NCI-H2171 treated with DMSO at 0.1 percent for 48 hours (cell line): ENCODE measurements around the gene TP53I11.

Experiments used
- DNase-seq: peaks from one replicate; lab custom pipeline; 2025; lab: John Stamatoyannopoulos, UW

Gene TP53I11

DNA sequence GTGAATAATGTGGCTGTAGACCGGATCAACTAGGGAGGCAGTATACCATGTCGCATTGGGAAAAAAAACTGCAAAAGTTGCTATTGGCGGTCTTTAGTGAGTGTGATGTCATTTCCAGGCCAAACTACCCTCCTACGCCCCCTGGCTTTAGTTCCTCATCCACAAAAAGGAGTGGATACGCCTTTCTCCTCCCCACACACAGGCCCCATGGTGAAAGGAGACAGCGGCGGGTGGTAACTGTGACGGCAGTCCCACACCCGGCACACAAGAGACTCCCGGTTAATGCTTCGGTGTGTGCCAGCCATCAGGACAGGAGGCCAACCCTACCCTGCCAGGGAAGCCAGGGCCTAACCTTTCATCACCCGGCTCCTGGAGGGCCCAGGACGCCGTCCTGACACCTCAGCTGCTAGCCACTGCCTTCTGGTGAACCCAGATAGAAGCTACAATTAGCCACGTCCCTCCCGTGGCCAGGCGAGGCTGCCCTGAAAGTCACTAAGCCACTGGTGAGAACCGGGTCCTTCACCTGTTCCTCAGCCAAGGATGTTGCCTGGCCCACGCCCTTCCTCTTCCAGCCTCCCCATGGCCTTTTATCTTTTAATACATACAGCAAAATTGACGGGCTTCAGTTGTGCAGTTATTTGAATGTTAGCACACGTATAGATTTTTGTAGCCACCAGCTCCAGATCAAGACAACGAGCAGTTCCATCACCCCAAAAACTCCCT, 10.8 kb downstream of the TP53I11 start:
- no peak for DNase-seq

DNA sequence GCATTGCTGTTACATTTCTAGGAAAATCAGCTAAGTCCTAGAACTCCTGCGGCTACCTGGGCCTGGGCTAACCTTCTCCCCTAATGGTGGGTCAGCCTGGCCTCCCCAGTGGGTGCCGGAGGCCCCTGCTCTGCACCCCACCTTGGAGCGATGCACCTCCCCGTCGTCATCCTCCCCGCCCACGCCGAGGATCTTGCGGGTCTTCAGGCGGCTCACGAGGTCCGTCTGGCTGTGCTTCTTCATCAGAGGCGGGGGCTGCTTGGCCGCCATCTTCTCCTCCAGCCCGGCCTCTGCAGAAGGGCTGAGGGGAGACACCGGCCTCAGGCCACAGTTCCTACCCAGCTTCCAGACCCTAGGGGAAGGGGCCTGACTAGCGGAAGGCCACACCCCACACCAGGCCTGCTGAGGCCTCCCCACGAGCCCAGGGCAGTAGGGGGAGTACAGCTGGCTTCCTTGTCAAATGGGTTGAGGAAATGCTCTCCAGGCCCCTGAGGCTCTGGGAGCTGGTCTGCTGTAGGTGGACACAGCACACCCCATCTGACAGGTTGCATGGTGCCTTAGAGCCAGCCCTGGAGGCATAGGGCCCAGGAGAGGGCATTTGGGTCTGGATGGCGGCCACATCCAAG, 12.5 kb downstream of the TP53I11 start:
- no peak for DNase-seq

DNA sequence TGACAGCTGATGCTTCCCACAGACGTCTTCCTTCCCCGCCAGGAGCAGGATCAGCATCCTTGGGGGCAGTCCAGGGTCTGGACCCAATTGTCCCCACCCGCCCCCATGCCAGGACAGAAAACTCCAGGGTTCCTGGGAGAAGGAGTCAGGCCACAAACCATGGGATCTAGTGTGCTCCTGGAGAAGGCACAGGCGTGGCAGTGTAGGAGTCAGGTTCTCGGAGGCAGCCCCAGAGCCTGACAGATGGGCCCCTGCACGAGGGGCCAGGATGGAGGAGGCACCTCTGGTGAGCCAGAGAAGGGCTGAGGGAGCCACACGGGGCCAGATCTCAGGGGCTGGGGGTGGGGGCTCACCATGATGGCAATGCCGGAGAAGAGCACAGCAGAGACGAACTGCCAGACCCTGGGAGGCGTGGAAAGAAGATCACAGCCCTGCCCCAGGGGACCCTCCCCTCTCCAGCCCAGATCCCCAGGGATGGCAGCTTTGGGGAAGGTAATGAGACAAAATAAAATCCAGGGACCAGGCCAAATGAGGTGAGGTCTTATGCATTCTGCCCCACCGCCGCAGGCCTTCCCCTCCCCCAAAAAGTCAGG, 13.6 kb downstream of the TP53I11 start:
- DNase-seq: peak; percentile 94

DNA sequence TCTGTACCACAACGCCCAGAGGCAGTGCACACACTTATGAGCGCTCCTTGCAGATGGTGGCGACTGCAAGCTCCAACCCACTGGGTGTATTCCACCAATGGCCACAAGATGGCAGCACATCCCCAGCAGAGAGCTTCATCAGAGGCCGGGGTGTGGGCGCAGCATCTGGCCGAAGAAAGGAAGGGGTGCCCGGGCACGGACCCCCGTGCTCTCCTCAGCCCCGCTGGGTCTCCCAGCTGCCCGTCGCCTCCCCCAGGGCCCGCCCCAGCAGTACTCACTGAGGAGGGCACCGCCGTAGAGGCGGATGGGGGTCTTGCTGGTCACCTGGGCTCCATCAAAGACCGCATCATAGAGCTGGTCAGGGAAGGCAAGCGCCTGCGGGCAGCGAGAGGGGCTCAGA, 14.2 kb downstream of the TP53I11 start:
- DNase-seq: peak; percentile 81

DNA sequence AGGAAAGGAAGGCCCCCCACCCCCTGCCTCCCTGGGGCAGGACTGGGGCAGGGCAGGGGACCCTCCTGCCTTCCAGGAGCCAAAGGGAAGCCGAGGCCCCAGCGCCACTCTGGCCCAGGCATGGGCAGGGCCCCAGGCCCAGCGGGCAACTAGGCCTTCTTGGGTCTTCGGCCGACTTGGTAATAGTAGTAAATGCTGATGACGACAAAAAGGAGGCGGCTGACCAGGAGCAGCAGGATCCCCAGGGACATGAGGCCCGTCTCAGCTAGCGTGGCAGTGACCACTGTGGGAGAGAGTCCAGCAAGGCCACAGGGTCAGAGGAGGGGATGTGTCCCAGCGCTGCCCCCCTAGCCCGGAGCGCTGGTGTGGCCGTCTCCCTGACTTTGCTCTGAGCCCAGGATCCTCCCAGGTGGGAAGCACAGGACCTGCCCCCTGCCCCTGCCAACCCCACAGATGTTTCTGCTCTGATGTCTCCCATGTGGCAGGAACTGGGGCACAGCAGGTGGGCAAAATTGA, 15.9 kb downstream of the TP53I11 start:
- no peak for DNase-seq

DNA sequence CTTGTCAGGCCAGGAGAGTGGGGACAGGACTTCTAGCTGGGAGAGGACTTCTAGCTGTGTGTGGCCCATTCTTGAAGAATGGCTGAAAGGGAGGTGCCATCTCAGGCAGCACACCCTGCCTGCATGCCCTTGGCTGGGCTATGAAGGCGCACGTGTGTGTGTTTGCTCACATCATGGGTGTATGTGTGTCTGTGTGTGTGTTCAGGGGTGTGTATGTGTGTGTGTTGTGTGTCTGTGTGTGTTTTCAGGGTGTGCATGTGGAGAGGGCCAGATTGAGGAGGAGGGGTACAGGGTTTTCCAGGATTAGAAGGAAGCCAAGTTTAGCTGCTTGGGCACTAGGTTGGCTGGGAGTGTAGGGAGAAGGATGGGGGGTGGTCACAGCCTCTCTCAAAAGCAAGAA, 16.6 kb downstream of the TP53I11 start:
- no peak for DNase-seq

DNA sequence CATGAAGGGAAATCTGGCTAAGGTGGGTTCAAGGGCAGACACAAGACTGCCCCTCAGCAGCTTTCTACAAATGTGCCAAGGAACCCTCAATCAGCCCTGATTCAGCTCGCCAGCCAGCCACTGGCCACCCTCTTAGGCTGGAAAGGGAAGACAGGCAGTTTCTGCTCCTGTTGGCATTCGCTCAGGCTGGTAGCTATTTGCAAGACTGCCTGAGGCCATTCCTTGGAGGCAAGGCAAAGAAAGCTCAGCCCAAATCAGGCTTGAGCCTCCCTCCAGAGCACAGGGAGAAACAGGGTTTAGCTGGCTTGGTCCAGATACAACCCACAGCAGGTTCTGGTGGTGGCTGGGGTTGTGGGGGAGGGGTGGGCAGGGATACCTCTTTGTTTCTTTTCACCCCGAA, 19.2 kb downstream of the TP53I11 start:
- DNase-seq: peak; percentile 25

DNA sequence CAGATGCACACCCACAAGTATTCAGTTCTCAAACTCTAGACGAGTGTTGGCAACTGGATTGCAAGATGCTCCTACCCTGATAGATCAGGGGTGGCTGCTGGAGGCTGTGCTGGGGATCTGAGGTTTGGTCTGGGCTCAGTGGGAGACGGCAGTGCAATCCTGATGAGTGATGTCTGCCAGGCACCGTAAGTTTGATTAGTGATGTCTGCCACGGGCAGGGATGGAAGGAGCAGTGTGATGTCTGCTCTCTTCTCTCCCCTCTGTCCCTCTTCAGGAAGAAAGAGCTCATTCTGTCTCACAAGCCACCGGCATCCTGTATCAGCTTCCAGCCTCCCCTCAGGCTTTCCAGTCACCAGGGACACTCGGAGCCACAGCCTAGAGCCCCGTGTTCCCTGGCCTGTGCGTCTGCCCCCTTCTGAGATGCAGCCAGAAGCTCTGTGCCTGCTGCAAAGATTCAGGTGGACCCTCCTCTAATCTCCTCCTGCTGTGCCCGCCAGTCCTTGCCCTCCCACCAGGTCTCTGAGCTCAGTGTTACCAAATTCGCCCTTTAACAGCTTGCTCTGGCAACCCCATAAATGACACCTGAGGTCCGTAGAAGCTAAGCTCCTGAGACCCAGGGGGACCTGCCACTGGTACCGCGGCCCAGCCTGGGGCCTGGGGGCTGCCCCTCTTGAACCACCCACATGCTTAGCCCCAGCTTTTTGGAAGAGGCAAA, 19.9 kb downstream of the TP53I11 start:
- peak; percentile 71 for DNase-seq

DNA sequence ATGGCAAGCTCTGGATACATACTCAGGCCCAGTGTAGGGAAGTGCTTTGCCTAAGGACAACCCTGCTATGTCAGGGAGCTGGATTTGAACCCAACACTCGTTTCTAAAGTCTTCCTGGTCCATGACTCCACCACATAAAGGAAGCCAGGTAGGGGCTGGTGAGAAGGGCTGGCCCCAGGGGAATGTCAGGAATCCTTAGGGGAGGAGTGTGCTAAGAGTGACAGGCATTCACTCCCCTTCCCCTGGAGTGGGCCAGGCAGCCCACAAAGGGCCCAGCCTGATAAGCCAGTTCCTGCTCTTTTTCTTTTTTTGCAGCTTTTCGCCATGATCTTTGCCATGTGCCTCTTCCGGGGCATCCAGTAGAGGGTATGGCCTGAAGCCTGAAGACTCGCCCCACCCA, 21.9 kb downstream of the TP53I11 start:
- DNase-seq: no peak

DNA sequence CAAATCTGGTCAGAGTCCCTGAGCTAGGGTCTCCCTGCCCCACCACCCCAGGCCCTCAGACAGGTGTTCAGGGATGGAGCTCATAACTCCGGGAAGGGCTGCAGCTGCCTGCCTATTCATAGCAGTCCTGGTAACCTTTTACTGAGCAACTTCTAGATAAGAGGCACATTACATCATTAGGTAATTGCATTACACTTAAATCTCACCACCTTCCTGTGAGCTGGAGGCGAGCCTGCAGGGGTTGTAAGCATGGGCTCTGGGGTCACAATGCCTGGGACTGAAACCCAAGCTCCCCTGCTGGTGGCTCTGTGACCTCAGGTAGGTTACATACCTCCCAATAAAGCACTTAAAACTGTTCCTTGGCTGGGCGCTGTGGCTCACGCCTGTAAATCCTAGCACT, 22.5 kb downstream of the TP53I11 start:
- DNase-seq: no peak

DNA sequence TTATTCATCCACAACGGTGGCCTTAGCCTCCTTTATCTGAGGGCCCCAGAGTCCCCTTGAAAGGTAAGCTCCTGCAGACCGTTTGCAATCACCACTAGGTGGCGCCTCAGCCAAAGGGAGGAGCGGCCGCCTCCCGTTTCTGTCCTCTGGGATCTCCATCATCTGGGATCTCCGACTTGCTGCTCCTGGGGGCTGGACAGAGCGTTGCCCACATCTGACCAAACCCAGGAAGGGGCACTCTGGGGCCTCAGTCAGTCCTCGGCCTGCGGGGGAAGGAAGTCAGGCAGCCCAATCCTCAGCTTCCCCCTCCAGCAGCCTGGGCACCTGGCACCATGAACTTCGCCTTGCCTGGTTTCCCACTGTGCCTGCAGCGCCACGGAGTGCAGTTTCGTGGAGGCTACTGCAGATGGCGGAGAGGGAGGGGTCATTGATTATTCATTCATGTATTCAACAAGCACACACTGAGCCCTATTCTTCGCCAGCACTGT, 23.5 kb downstream of the TP53I11 start:
- DNase-seq: peak; percentile 80

DNA sequence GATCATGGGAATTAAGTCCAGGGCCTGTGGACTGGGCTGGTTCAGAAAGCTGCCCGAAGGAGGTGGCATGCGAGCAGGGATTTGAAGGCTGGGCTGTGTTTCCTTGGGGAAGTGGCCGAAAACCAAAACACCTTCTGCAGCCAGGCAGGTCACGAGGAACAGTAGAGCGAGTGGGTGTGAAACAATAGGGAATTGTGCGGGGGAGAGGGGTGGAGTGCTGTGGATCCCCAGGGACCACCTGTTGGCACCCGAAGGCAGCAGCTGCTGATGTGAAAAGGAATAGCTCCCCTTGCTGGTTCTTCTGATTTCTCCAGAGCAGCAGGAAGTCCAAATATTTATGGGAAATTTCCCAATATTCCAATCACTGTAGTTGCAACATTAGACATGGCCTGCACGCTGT, 24.6 kb downstream of the TP53I11 start:
- DNase-seq: peak; percentile 79

DNA sequence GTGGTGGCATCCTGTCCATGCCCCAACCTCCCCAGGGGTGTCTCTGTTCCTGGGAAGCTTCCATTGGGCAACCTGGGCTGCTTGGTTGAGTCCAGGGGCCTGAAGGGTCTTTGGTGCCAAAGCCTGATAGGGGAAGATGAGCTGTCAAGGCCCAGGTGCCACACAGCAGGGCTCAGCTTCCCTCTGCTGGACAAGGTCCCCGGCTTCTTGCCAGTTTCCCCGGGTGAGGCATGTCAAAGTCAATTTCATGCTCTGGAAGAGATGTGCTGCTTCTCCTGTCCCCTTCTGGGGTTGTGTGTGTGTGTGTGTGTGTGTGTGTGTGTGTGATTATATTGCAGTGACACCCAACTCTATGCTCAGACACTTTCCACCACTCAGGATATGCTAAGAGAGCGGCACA, 26.9 kb downstream of the TP53I11 start:
- DNase-seq: no peak

DNA sequence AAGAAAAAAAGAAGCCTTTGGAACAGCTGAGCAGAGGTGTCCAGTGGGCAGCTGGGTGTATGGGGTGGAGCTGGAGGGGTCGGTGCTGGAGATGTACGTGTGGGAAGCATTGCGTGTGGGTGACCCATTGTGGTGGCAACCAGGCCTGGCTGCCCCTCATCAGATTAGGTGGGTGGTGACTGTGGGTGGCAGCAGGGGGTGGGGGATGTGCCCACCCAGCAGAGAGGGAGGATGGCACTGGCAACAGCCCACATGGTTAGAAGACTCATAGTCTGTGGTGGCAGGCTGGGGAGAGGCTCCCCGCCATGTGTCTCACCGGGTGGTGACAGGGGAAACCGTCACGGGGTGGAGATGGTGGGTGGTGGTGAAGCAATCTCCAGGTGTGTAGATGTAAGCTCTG, 27.6 kb downstream of the TP53I11 start:
- DNase-seq: no peak

DNA sequence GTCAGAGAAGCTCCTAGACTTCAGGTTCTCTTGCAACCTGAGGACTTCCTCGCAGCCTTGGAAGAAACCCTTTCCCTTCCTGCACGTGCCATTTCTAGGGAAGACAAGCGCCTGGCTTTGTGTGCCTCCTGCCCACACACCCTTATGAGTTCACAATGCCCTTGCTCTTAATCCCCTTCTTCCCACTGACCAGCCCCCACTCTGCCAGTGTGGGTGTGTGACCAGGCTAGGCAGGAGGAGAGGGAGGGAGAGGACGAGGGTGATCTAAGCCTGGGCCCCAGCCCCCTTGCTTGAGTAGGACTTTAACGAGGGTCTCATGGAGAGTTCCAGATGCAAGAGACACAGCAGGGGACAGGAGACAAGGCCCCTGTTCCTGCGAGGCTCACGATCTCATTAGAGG, 30.2 kb downstream of the TP53I11 start:
- no peak for DNase-seq

DNA sequence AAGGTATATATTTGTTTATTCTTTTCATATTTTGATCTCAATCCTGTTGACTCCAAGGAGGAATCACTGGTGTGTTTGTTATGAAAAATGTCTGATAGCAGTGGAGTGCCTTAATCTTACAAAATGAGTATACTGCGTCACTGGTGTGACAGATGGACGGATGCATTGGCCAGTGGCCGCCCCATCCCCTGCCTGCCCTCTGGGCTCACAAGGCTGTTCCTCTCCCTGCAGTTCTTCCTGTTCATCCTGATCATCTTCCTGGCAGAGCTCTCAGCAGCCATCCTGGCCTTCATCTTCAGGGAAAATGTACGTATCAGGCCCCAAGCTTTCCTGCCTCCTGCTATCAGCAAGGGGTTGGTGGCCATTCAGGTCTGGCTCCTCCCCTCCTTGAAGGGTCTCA, 32.9 kb downstream of the TP53I11 start:
- DNase-seq: no peak

DNA sequence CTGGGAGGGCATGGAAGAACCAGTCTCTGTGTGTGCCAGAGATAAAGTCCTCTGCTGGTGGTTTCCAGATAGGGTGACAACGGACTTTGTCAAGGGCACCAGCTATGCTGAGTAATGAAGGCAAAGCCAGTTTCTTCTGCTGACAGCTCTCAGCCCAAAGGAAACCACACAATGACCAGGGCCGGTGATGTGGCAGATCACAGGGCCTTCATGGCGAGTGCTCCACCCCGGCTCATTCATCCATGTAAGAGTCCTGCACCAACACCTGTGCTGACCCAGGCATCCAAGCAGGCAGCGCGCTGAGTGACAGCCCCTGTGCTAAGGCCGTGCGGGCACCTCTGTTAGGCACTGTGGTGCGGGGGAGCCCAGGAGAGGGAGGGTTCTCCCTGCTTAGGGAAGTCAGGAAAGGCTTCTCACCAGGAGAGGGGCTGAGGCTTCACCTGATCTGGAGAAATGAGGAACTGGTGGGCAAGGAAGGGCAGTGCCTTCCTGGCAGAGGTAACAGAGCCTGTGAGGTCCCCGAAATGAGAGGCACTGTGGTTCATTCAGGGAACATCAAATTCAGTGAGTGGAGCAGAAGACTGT, 33.8 kb downstream of the TP53I11 start:
- DNase-seq: no peak

DNA sequence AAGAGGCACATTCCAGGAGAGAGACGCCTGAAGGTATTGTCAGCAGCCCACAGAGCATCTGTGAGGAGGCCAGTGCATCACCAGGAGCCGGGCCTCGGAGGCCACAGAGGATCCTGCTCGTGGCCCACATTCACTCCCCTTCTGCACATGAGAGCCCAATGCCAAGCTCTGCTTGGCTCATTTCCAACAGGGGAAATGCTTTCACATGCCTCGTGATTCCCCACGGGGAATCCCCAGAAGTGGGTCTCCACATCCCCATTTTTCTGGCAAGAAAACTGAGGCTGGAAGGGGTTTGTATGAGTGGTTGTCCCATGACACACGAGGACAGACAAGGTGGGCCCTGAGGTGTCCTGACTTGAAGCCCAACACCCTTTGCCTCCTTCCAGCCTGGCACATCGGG, 34.4 kb downstream of the TP53I11 start:
- DNase-seq: no peak

DNA sequence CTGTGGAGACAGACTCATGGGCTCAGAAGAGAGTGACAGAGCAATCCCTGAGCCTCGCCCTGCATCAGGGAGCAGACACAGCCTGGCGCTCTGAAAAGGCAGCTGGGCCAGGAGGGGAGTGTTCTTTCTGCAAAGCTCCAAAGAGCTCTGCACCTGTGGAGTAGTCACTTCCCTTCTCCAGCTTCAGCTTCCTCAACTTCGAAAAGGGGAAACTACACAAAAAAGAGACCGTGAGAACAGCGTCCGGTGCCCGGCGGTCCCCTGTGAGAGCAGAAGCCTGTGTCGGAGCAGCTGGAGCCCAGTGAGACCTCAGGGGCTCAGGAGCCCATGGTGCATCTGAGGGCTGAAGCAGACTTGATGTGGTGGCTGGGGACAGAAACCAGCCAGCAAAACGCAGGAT, 35.1 kb downstream of the TP53I11 start:
- DNase-seq: no peak

DNA sequence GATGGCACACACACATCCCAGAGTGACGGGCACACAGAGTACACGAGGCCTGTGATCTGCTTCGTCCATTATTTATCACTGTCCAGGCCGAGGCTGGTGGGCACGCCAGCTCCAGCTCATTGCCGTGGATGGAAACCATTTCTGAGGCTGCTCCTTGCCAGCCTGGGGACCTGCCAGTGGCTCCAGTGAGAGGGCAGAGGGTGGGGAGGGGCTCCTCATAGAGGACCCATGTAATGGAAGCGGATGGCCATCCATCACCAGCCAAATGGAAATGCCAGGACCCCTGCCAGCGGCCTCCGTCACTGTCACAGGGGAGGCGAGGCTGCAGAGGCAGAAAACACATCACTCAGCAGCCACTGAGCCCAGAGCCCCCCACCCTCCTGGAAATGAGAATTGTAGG, 35.7 kb downstream of the TP53I11 start:
- DNase-seq: no peak

DNA sequence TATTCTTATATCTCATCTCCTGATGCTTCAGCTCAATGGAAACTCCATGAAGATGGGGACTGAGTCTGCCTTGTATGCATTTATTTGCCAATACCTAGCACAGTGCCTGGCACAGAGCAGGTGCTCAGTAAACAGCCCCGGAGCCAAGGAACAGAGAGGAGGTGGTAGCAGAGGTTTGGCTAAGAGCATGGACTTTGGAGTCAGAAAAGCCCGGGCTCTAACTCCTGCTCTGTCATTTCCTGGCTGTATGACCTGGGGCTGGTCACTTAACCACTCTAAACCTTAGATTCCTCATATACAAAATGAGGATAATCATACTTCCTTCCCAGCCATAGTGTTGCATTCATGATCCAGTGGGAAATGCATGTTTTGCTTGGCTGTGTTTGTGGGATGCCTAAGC, 36.6 kb downstream of the TP53I11 start:
- DNase-seq: no peak

DNA sequence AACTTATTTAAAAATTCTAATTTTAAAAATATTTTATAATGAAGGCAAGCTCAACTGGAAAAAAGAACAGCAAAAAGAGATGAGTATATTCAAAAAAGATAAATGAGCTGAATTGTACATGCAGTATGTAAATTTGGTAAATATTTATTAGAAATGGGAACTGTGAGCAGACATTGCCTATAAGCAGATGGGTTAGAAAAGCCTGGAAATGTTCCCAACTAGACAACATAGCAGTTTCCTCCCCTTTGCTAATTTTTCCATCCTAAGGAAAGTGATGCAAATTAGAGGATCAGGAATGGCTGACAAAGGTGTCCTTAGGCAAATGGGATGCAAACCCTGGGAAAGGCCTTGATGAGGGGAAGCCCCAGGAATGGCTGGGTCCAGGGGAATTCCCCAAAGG, 37.2 kb downstream of the TP53I11 start:
- DNase-seq: no peak
